Activated naive CD4-positive, alpha-beta T cell treated with anti-CD3 and anti-CD28 coated beads, Interleukin-2, amount 50 U/mL, for 72 hours (primary cell): ENCODE measurements around the gene SNX1. TPM values are rescaled to one million over a fixed set of nuclear protein-coding genes. Genes with fewer than 3 reads are reported as not detected.

Source experiments
- ATAC-seq, 2 donors: fragments of 150-1000 bp; cut with Tn5 transposase; 2 replicates each; pipeline ENCODE4 v1.10.0; 2021; ENCODE audit warnings: mild to moderate bottlenecking in 2 of 2, moderate library complexity in 2 of 2
- DNase-seq, 2 donors: peaks; one replicate each; pipeline ENCODE4 v3.0.0; 2021 to 2022; ENCODE audit warnings: low spot score in 2 of 2
- H3K27ac Mint-ChIP-seq, 2 donors: one replicate each; pipeline ENCODE4 v1.8.0; 2022; ENCODE audit warnings: mild to moderate bottlenecking in 2 of 2, mixed read lengths in 2 of 2
- H3K36me3 Mint-ChIP-seq, 2 donors: one replicate each; pipeline ENCODE4 v1.8.0; 2022; ENCODE audit warnings: mixed read lengths in 2 of 2
- H3K9me3 Mint-ChIP-seq, 2 donors: one replicate each; pipeline ENCODE4 v1.8.0; 2022; ENCODE audit warnings: mixed read lengths in 2 of 2
- total RNA-seq, 2 donors: library from RNA; stranded (reverse); gene quantifications; one replicate each; pipeline ENCODE4 v1.2.3, GENCODE V29; 2022

SNX1 gene
- total RNA-seq, 2 donors from 2014 or later = 58.8 to 128 TPM

GRCh38 chr15:64130159-64130558 is 34.4 kb downstream of the SNX1 start:
- Mint-ChIP-seq H3K36me3 (peaks cover 15 to 25% of the 10 kb centered on the region in 2 donors), H3K27ac (no peak overlapping the region), H3K9me3 (no peaks in the 10 kb centered on the region)
- DNase-seq (no peak), ATAC-seq (no peak)

- Mint-ChIP-seq H3K36me3 (peaks cover 9 to 22% of the 10 kb centered on the region in 2 donors), H3K9me3 (no peaks in the 10 kb centered on the region), H3K27ac (peak overlapping the region; percentile 37 to 41)
- no peak for ATAC-seq
- DNase-seq = no peak
Observed at GRCh38 chr15:64131547-64131946, 35.8 kb downstream of the SNX1 start.

GRCh38 chr15:64132217-64132616 is 36.4 kb downstream of the SNX1 start:
- no peak for DNase-seq
- Mint-ChIP-seq H3K9me3 (no peaks in the 10 kb centered on the region), H3K27ac (peak overlapping the region; percentile 37 to 41), H3K36me3 (peaks cover 9 to 29% of the 10 kb centered on the region in 2 donors)
- ATAC-seq = no peak

- no peaks in the 10 kb centered on the region for H3K9me3 Mint-ChIP-seq
- H3K36me3 Mint-ChIP-seq = peaks cover 0 to 23% of the 10 kb centered on the region in 2 donors
- DNase-seq = no peak
Observed at GRCh38 chr15:64133623-64134344, 38.0 kb downstream of the SNX1 start.

GRCh38 chr15:64134345-64134829 is 38.6 kb downstream of the SNX1 start:
- H3K36me3 Mint-ChIP-seq = peaks cover 0 to 23% of the 10 kb centered on the region in 2 donors
- no peak for ATAC-seq
- no peaks in the 10 kb centered on the region for H3K9me3 Mint-ChIP-seq
- no peak for DNase-seq
- H3K27ac Mint-ChIP-seq = no peak overlapping the region

More at GRCh38 chr15:64133623-64134344, 38.0 kb downstream of the SNX1 start:
- ATAC-seq = no peak
- peak overlapping the region in 1 of 2 donors; percentile 65 for H3K27ac Mint-ChIP-seq

- no peak for DNase-seq
- ATAC-seq = no peak
- no peaks in the 10 kb centered on the region for H3K9me3 Mint-ChIP-seq
- peaks cover 0 to 21% of the 10 kb centered on the region in 2 donors for H3K36me3 Mint-ChIP-seq
- H3K27ac Mint-ChIP-seq = peak overlapping the region; percentile 41 to 68
Observed at GRCh38 chr15:64136347-64136746, 40.6 kb downstream of the SNX1 start.

GRCh38 chr15:64137226-64137833 is 41.5 kb downstream of the SNX1 start:
- peak overlapping the region; percentile 41 to 68 for H3K27ac Mint-ChIP-seq
- H3K9me3 Mint-ChIP-seq = no peaks in the 10 kb centered on the region
- ATAC-seq (no peak), DNase-seq (no peak)
- peaks cover 0 to 11% of the 10 kb centered on the region in 2 donors for H3K36me3 Mint-ChIP-seq

- ATAC-seq (no peak), DNase-seq (no peak)
- H3K36me3 Mint-ChIP-seq = peaks cover 0 to 9% of the 10 kb centered on the region in 2 donors
- peak overlapping the region in 1 of 2 donors; percentile 9 for H3K27ac Mint-ChIP-seq
- H3K9me3 Mint-ChIP-seq = no peaks in the 10 kb centered on the region
Observed at GRCh38 chr15:64138331-64138941, 42.7 kb downstream of the SNX1 start.

- DNase-seq (no peak), ATAC-seq (no peak)
- peak overlapping the region; percentile 31 to 75 for H3K27ac Mint-ChIP-seq
- H3K9me3 Mint-ChIP-seq = no peaks in the 10 kb centered on the region
- H3K36me3 Mint-ChIP-seq = peaks cover 0 to 3% of the 10 kb centered on the region in 2 donors
Observed at GRCh38 chr15:64141798-64142512, 46.2 kb downstream of the SNX1 start.

- no peaks in the 10 kb centered on the region for H3K9me3 Mint-ChIP-seq
- DNase-seq (no peak), ATAC-seq (no peak)
- H3K27ac Mint-ChIP-seq = peak overlapping the region in 1 of 2 donors; percentile 13
- no peaks in the 10 kb centered on the region for H3K36me3 Mint-ChIP-seq
Observed at GRCh38 chr15:64143276-64143675, 47.5 kb downstream of the SNX1 start.

GRCh38 chr15:64144192-64144564 is 48.4 kb downstream of the SNX1 start:
- no peak overlapping the region for H3K27ac Mint-ChIP-seq
- DNase-seq (no peak), ATAC-seq (no peak)
- no peaks in the 10 kb centered on the region for H3K9me3 Mint-ChIP-seq
- no peaks in the 10 kb centered on the region for H3K36me3 Mint-ChIP-seq

GRCh38 chr15:64144565-64145281 is 48.9 kb downstream of the SNX1 start:
- no peaks in the 10 kb centered on the region for H3K9me3 Mint-ChIP-seq
- peak overlapping the region in 1 of 2 donors; percentile 58 for H3K27ac Mint-ChIP-seq
- H3K36me3 Mint-ChIP-seq = no peaks in the 10 kb centered on the region
- ATAC-seq (no peak), DNase-seq (no peak)

GRCh38 chr15:64146041-64146440 is 50.3 kb downstream of the SNX1 start:
- DNase-seq (no peak), ATAC-seq (no peak)
- Mint-ChIP-seq H3K27ac (no peak overlapping the region), H3K9me3 (no peaks in the 10 kb centered on the region), H3K36me3 (no peaks in the 10 kb centered on the region)

- DNase-seq (no peak), ATAC-seq (no peak)
- Mint-ChIP-seq H3K9me3 (no peaks in the 10 kb centered on the region), H3K27ac (no peak overlapping the region), H3K36me3 (no peaks in the 10 kb centered on the region)
Observed at GRCh38 chr15:64146520-64146884, 50.7 kb downstream of the SNX1 start.

- Mint-ChIP-seq H3K27ac (no peak overlapping the region), H3K9me3 (no peaks in the 10 kb centered on the region), H3K36me3 (no peaks in the 10 kb centered on the region)
- DNase-seq (no peak), ATAC-seq (no peak)
Observed at GRCh38 chr15:64146885-64147681, 51.3 kb downstream of the SNX1 start.

- H3K9me3 Mint-ChIP-seq = no peaks in the 10 kb centered on the region
- DNase-seq = no peak
- no peaks in the 10 kb centered on the region for H3K36me3 Mint-ChIP-seq
- H3K27ac Mint-ChIP-seq = no peak overlapping the region
- no peak for ATAC-seq
Observed at GRCh38 chr15:64148168-64148567, 52.4 kb downstream of the SNX1 start.
